Gastrocnemius medialis (tissue), 4 donors: ENCODE data around the gene DUSP3.

Source experiments
- POLR2A ChIP-seq, 2 donors: fragments of 450-650 bp; IDR thresholded peaks; one replicate each; pipeline ENCODE4 v1.6.1; 2017; ENCODE audit warnings: antibody characterized with exemption in 2 of 2, mild to moderate bottlenecking in 2 of 2, moderate library complexity in 2 of 2
- TF ChIP-seq, protein P1 (sequence below), 5 experiments: fragments of 450-650 bp in 3 of 5; fragments of 200-600 bp in 2 of 5; sonication (generic) in 2 of 5; IDR thresholded peaks in 4 of 5; conservative IDR thresholded peaks in 1 of 5; 1 replicate in 4 of 5; 2 replicates in 1 of 5; pipeline ENCODE4 v1.5.1; 2016 to 2019; ENCODE audit warnings: antibody characterized with exemption in 5 of 5, mild to moderate bottlenecking in 3 of 5, moderate library complexity in 3 of 5

DNA sequence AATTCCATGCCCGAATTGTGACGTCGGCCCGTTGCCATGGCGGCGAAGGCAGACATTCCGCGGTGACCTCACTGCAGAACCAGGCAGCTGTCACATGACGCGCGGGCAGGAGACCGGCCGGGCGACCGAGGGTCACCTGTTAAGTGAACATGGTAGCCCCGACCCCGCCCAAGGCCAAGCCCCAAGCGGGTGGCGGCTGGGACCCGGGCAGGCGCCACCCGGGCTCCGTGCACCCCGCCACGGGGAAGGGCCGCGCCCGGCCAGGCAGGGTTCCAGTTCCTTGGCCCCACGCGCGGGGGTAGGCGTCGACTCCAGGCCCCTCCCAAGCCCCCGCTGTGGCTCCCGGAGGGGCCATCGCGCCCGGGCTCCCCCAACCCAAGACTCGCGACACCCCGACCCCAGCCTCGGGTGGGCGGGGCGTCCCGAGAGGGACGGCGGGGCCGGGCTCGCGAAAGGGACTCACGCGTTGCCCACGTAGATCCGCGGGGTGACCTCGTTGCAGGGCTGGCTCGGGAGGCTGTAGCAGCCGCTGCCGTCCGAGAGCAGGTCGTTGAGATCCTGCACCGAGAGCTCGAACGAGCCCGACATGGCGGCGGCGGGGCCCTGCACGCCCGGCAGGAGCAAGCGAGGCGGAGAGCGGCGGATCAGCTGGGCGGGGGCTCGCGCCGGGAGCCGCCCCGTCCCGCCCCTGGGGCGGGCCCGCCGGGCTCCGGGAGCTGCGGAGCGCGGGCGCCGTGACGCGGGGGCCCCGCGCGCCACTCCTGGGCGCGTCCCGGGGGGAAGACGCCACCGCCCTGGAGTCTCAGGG, at the start of gene DUSP3:
- TF ChIP-seq, protein P1, sequence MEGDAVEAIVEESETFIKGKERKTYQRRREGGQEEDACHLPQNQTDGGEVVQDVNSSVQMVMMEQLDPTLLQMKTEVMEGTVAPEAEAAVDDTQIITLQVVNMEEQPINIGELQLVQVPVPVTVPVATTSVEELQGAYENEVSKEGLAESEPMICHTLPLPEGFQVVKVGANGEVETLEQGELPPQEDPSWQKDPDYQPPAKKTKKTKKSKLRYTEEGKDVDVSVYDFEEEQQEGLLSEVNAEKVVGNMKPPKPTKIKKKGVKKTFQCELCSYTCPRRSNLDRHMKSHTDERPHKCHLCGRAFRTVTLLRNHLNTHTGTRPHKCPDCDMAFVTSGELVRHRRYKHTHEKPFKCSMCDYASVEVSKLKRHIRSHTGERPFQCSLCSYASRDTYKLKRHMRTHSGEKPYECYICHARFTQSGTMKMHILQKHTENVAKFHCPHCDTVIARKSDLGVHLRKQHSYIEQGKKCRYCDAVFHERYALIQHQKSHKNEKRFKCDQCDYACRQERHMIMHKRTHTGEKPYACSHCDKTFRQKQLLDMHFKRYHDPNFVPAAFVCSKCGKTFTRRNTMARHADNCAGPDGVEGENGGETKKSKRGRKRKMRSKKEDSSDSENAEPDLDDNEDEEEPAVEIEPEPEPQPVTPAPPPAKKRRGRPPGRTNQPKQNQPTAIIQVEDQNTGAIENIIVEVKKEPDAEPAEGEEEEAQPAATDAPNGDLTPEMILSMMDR (IDR thresholded peaks at IDR 0.05 in 4 of 5, conservative IDR thresholded peaks at IDR 0.05 in 1 of 5) = no peak
- peak; percentile 93 to 97 for TF ChIP-seq POLR2A (IDR thresholded peaks at IDR 0.05)
